Hepatocyte (in vitro differentiated cells): ENCODE results near the gene CTBP2. TPM values are rescaled to one million over a fixed set of nuclear protein-coding genes. Genes with fewer than 3 reads are reported as not detected.

Source experiments
- DNase-seq: peaks from one replicate; pipeline ENCODE4 v3.0.0-alpha.2; 2016; ENCODE audit warnings: low spot score
- H2AFZ ChIP-seq: fragments of 200-600 bp; sonication (generic); 2 replicates; pipeline ENCODE4 v1.6.0; 2016; ENCODE audit warnings: antibody characterized with exemption, mild to moderate bottlenecking
- H3K27ac ChIP-seq: fragments of 200-600 bp; sonication (generic); 2 replicates; pipeline ENCODE4 v1.5.1; 2016; ENCODE audit warnings: mild to moderate bottlenecking
- H3K27me3 ChIP-seq: fragments of 200-600 bp; sonication (generic); 2 replicates; pipeline ENCODE4 v1.6.1; 2016
- H3K36me3 ChIP-seq: fragments of 200-600 bp; sonication (generic); replicated peaks from 2 replicates; pipeline ENCODE4 v1.5.1; 2016; ENCODE audit warnings: low read depth; ENCODE audit not compliant: insufficient read depth
- H3K4me1 ChIP-seq: fragments of 200-600 bp; sonication (generic); 2 replicates; pipeline ENCODE4 v1.5.1; 2016; ENCODE audit warnings: mild to moderate bottlenecking, moderate library complexity; ENCODE audit not compliant: insufficient read depth
- H3K4me2 ChIP-seq: fragments of 200-600 bp; sonication (generic); 2 replicates; pipeline ENCODE4 v1.6.0; 2016
- H3K4me3 ChIP-seq: fragments of 200-600 bp; sonication (generic); 2 replicates; pipeline ENCODE4 v1.5.1; 2016; ENCODE audit warnings: mild to moderate bottlenecking
- H3K79me2 ChIP-seq: fragments of 200-600 bp; sonication (generic); 2 replicates; pipeline ENCODE4 v1.6.0; 2017; ENCODE audit warnings: mild to moderate bottlenecking
- H3K9me2 ChIP-seq: fragments of 200-600 bp; sonication (generic); replicated peaks from 2 replicates; pipeline ENCODE4 v1.6.0; 2017; ENCODE audit warnings: mild to moderate bottlenecking; ENCODE audit not compliant: insufficient read depth
- H3K9me3 ChIP-seq: fragments of 200-600 bp; sonication (generic); 2 replicates; pipeline ENCODE4 v1.5.1; 2016; ENCODE audit warnings: low read depth, mild to moderate bottlenecking
- H4K20me1 ChIP-seq: fragments of 200-600 bp; sonication (generic); 2 replicates; pipeline ENCODE4 v1.6.0; 2016; ENCODE audit warnings: mild to moderate bottlenecking; ENCODE audit not compliant: insufficient read depth, poor library complexity, severe bottlenecking
- EZH2 ChIP-seq: fragments of 200-600 bp; sonication (generic); IDR thresholded peaks from 2 replicates; pipeline ENCODE4 v1.6.1; 2016; ENCODE audit warnings: antibody characterized with exemption, mild to moderate bottlenecking, borderline replicate concordance
- EZH2phosphoT487 ChIP-seq: fragments of 200-600 bp; sonication (generic); IDR thresholded peaks from one replicate; pipeline ENCODE4 v1.6.1; 2018; ENCODE audit warnings: antibody characterized with exemption, mild to moderate bottlenecking, low read depth, moderate library complexity; ENCODE audit not compliant: unreplicated experiment, severe bottlenecking
- WGBS: methylation state at CpG from one replicate; pipeline ENCODE4 v1.1.6; 2016; ENCODE audit warnings: low lambda C conversion rate; ENCODE audit errors: missing lambda C conversion rate; 5-methylcytosine and 5-hydroxymethylcytosine counted together
- polyA plus RNA-seq: library from polyadenylated mRNA; unstranded; fragments of >200 nt; fragmentation: Nextera tagmentation; extraction: Ambion mirVana; gene quantifications from 2 replicates; pipeline ENCODE4 v1.2.1, GENCODE V29; 2016
- total RNA-seq: library from RNA; depleted of rRNA; stranded (reverse); fragments of >200 nt; gene quantifications from 2 replicates; pipeline ENCODE4 v1.2.3, GENCODE V29; 2014
- TF ChIP-seq, protein P1 (sequence below): fragments of 200-600 bp; sonication (generic); IDR thresholded peaks from 2 replicates; pipeline ENCODE4 v1.5.1; 2016; ENCODE audit warnings: antibody characterized with exemption, mild to moderate bottlenecking; ENCODE audit not compliant: poor library complexity

CTBP2 gene
- total and polyA plus RNA-seq, 2 experiments from 2014 or later: 61.3 to 81.0 TPM

DNA sequence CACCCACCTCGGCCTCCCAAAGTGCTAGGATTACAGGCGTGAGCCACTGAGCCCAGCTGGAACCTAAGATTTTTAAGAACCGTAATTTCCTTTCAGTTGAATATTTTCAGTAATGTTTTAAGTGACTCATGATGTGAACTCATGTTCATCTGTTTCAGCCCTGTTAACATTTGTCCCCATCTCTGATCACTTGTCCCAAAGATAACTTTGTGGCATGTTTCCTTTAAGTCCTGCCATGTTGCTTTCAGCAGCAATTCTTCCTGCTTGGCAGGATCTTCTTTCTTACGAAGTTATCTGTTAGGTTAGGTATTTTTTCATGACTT, 199.2 kb downstream of the CTBP2 start:
- Histone ChIP-seq H3K79me2 (peaks cover 99% of the 10 kb centered on the region), H3K4me2 (no peak overlapping the region), H3K27me3 (no peaks in the 10 kb centered on the region), H3K9me3 (no peaks in the 10 kb centered on the region), H4K20me1 (peaks cover 85% of the 10 kb centered on the region), H3K4me3 (no peak overlapping the region), H3K9me2 (no peaks in the 10 kb centered on the region), H3K4me1 (no peaks in the 10 kb centered on the region), H3K27ac (no peak overlapping the region), H3K36me3 (no peaks in the 10 kb centered on the region), H2AFZ (no peak overlapping the region)
- no peak for TF ChIP-seq EZH2phosphoT487
- TF ChIP-seq, protein P1, sequence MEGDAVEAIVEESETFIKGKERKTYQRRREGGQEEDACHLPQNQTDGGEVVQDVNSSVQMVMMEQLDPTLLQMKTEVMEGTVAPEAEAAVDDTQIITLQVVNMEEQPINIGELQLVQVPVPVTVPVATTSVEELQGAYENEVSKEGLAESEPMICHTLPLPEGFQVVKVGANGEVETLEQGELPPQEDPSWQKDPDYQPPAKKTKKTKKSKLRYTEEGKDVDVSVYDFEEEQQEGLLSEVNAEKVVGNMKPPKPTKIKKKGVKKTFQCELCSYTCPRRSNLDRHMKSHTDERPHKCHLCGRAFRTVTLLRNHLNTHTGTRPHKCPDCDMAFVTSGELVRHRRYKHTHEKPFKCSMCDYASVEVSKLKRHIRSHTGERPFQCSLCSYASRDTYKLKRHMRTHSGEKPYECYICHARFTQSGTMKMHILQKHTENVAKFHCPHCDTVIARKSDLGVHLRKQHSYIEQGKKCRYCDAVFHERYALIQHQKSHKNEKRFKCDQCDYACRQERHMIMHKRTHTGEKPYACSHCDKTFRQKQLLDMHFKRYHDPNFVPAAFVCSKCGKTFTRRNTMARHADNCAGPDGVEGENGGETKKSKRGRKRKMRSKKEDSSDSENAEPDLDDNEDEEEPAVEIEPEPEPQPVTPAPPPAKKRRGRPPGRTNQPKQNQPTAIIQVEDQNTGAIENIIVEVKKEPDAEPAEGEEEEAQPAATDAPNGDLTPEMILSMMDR: no peak
- TF ChIP-seq EZH2: no peak
- no peak for DNase-seq
- WGBS: 91% methylated on average over 4 of the region's 4 CpGs

DNA sequence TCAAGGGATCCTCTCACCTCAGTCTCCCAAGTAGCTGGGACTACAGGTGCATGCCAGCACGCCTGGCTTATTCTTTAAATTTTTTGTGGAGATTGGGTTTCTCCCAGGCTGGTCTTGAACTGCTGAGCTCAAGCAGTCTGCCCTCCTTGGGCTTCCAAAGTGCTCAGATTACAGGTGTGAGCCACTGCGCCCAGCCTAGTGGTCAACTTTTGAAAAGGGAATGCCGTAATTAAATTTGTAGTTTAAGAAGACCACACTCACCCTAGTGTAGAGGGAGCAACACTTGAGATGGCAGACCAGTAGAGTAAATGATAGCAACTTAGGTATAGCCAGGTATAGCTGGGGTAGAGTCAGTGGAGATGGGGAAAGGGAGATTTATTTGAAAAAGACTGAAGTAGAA, 200.8 kb downstream of the CTBP2 start:
- H3K4me2 ChIP-seq: no peak overlapping the region
- H3K79me2 ChIP-seq: peaks cover 99% of the 10 kb centered on the region

DNA sequence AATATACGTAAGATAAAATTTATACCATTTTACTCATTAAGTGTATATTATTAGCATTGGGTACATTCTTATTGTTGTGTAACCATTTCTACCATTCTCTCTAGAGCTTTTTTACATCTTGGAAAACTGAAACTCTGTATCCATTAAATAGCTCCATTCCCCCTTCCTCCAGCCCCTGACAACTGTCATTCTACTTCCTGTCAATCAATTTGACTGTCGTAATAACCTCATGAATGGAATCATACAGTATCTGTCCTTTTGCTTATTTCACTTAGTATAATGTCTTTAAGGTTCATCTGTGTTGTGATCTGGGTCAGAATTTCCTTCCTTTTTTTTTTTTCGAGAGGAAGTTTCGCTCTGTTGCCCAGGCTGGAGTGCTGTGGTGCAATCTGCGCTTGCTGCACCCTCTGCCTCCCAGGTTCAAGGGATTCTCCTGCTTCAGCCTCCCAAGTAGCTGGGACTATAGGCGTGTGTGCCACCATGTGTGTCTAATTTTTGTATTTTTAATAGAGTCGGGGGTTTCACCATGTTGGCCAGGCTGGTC, 202.9 kb downstream of the CTBP2 start:
- 95% methylated on average over 7 of the region's 7 CpGs for WGBS
- Histone ChIP-seq H3K4me3 (no peak overlapping the region), H3K4me2 (no peak overlapping the region), H3K27me3 (no peaks in the 10 kb centered on the region), H3K79me2 (peaks cover 99% of the 10 kb centered on the region), H2AFZ (no peak overlapping the region), H3K4me1 (no peaks in the 10 kb centered on the region), H3K27ac (no peak overlapping the region), H3K9me3 (no peaks in the 10 kb centered on the region), H3K36me3 (no peaks in the 10 kb centered on the region), H3K9me2 (no peaks in the 10 kb centered on the region), H4K20me1 (peaks cover 84% of the 10 kb centered on the region)
- no peak for DNase-seq
- no peak for TF ChIP-seq EZH2
- TF ChIP-seq EZH2phosphoT487: no peak
- TF ChIP-seq, protein P1: no peak

More for the DNA sequence above, 200.8 kb downstream of the CTBP2 start:
- 100% methylated on average over 3 of the region's 3 CpGs for WGBS
- H2AFZ ChIP-seq: no peak overlapping the region
- H3K36me3 ChIP-seq: no peaks in the 10 kb centered on the region
- no peak overlapping the region for H3K27ac ChIP-seq
- H3K9me3 ChIP-seq: no peaks in the 10 kb centered on the region
- peaks cover 81% of the 10 kb centered on the region for H4K20me1 ChIP-seq
- no peak overlapping the region for H3K4me3 ChIP-seq
- no peaks in the 10 kb centered on the region for H3K4me1 ChIP-seq
- DNase-seq: no peak
- no peaks in the 10 kb centered on the region for H3K27me3 ChIP-seq
- no peaks in the 10 kb centered on the region for H3K9me2 ChIP-seq
- TF ChIP-seq, protein P1: no peak
- TF ChIP-seq EZH2 (no peak), EZH2phosphoT487 (no peak)

DNA sequence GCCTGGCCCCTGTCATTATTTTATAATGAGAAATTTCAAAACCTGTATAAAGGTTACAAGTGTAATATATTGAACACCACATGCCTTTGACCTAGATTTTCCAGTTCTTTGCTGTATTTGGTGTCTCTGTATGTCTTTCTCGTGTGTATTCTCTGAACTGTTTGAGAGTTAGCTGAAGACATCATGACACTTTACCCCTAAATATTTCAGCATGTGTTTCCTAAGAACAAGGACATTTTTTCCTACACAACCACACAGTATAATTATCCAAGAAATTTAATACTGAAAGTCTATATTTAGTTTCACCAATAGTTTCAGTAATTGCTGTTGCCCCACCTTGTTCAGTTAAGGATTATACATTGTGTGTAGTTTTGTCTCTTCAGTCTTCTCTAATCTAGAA, 203.6 kb downstream of the CTBP2 start:
- 85% methylated on average over 1 of the region's 1 CpG for WGBS
- H3K79me2 ChIP-seq: peaks cover 99% of the 10 kb centered on the region

More for the DNA sequence above, 203.6 kb downstream of the CTBP2 start:
- H3K27me3 ChIP-seq: no peaks in the 10 kb centered on the region
- no peak overlapping the region for H3K27ac ChIP-seq
- TF ChIP-seq EZH2: no peak
- TF ChIP-seq, protein P1: no peak
- TF ChIP-seq EZH2phosphoT487: no peak
- peaks cover 83% of the 10 kb centered on the region for H4K20me1 ChIP-seq
- no peak overlapping the region for H3K4me3 ChIP-seq
- H3K4me1 ChIP-seq: no peaks in the 10 kb centered on the region
- H3K9me2 ChIP-seq: no peaks in the 10 kb centered on the region
- no peak overlapping the region for H2AFZ ChIP-seq
- no peaks in the 10 kb centered on the region for H3K9me3 ChIP-seq
- H3K4me2 ChIP-seq: no peak overlapping the region
- no peak for DNase-seq
- H3K36me3 ChIP-seq: no peaks in the 10 kb centered on the region
